Tibial nerve (tissue), 4 donors: ENCODE results near the gene VSIG10L.

Source experiments
- EP300 ChIP-seq, 2 donors: sonication (generic); formaldehyde crosslinking; IDR thresholded peaks; one replicate each; pipeline ENCODE4 v1.6.1; 2017; ENCODE audit warnings: antibody characterized with exemption in 2 of 2, mild to moderate bottlenecking in 1 of 2
- POLR2A ChIP-seq, 2 donors: fragments of 450-650 bp; IDR thresholded peaks; one replicate each; pipeline ENCODE4 v1.6.1; 2017; ENCODE audit warnings: antibody characterized with exemption in 2 of 2, mild to moderate bottlenecking in 2 of 2, moderate library complexity in 2 of 2
- TF ChIP-seq, protein P1 (sequence below), 5 experiments: fragments of 200-600 bp in 3 of 5; fragments of 450-650 bp in 2 of 5; sonication (generic) in 3 of 5; IDR thresholded peaks; one replicate each; pipeline ENCODE4 v1.5.1; 2016 to 2019; ENCODE audit warnings: antibody characterized with exemption in 5 of 5, mild to moderate bottlenecking in 3 of 5, moderate library complexity in 2 of 5

DNA sequence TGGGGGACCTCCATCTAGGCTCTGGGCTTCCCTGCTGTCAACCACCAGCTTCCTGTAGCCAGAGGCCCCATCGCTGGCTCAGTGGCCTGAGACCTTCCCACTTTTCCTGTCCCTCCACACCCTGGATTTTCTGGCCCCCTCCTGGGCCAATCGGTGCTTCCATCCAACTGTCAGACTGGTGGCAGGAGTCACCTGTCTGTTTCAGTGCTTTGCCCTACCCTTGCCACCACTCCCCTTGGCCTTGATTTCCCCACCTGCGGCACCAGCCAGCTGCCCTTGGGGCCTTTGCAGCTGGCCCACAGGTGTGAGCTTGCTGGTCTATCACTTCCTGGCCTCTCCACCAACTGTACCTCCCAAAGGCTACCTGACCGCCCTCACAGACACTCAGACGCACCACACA is 12.5 kb downstream of the VSIG10L start:
- TF ChIP-seq POLR2A (IDR thresholded peaks at IDR 0.05) (no peak), EP300 (IDR thresholded peaks at IDR 0.05) (no peak)
- TF ChIP-seq, protein P1, sequence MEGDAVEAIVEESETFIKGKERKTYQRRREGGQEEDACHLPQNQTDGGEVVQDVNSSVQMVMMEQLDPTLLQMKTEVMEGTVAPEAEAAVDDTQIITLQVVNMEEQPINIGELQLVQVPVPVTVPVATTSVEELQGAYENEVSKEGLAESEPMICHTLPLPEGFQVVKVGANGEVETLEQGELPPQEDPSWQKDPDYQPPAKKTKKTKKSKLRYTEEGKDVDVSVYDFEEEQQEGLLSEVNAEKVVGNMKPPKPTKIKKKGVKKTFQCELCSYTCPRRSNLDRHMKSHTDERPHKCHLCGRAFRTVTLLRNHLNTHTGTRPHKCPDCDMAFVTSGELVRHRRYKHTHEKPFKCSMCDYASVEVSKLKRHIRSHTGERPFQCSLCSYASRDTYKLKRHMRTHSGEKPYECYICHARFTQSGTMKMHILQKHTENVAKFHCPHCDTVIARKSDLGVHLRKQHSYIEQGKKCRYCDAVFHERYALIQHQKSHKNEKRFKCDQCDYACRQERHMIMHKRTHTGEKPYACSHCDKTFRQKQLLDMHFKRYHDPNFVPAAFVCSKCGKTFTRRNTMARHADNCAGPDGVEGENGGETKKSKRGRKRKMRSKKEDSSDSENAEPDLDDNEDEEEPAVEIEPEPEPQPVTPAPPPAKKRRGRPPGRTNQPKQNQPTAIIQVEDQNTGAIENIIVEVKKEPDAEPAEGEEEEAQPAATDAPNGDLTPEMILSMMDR (IDR thresholded peaks at IDR 0.05): no peak
